ENCODE measurements around the gene FBXL17. TPM values are rescaled to one million over a fixed set of nuclear protein-coding genes. Genes with fewer than 3 reads are reported as not detected.

The FBXL17 gene
- total and polyA plus RNA-seq, 9 of the 15 experiments (the other 6 are each of a cell fraction or from before 2014, with no cell fraction given): 0.32 to 5.4 (median 1.8) TPM

DNA sequence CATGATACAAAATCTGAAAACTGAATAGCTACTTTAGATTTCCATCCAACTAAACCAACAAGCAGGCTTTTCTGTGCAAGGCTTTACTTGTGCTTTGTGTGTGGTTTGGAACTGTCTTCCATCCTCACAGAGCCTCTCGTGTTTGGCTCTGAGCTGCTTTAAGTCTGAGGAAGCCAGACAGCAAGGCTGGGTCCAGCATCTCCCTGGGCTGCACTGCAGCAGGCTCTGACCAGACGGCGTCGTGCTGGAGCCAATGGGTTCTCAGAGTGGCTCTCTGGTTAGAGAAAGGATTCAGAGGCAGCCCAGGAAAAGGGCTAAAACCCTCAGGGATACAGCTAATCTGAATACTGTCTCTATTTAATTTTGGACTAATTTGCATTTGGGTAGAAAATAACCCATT lies 503.2 kb downstream of the FBXL17 start:
- H3K27ac ChIP-seq (ENCODE audit: extremely low read depth, low read depth, low read length): no peak overlapping the region
- WGBS (ENCODE audit: insufficient coverage, low coverage, missing lambda C conversion rate): 0% methylated on average over 4 of the region's 4 CpGs
- intact Hi-C loops (cut with micrococcal nuclease) (no loop called here), in situ Hi-C loops (cut with MboI) (no loop called here)
- no peaks in the 10 kb centered on the region for H4K20me1 ChIP-seq (replicated peaks; ENCODE audit: control insufficient read depth, insufficient read depth, low read length)
- ChIA-PET CTCF (ENCODE audit: low intra/inter-chr PET ratio) (no interaction called here), POLR2A (no interaction called here)
- H3K79me2 ChIP-seq (ENCODE audit: control insufficient read depth, insufficient read depth, low read length): no peaks in the 10 kb centered on the region
- H3K9ac ChIP-seq (ENCODE audit: insufficient read depth in 1 of 2, low read depth in 2 of 2, low read length in 2 of 2): no peak overlapping the region
- no peaks in the 10 kb centered on the region for H3K9me1 ChIP-seq (ENCODE audit: control insufficient read depth, insufficient read depth, low read length)
- BruUV-seq (replicated peaks): no TSS peak
- H3K4me3 ChIP-seq: no peak overlapping the region
- no peaks in the 10 kb centered on the region for H3K36me3 ChIP-seq (ENCODE audit: control insufficient read depth, insufficient read depth, low read length)
- ATAC-seq (no peak), DNase-seq (ENCODE audit: extremely low read depth in 1 of 4, low spot score in 3 of 4) (no peak), FAIRE-seq (no peak)
- H3K4me1 ChIP-seq (replicated peaks in 1 of 2; ENCODE audit: control insufficient read depth in 2 of 2, insufficient read depth in 2 of 2, low read length in 2 of 2): no peaks in the 10 kb centered on the region
- TF ChIP-seq NEUROD1 (IDR thresholded peaks at IDR 0.05; ENCODE audit: borderline replicate concordance, low read depth, low read length, partially characterized antibody): no peak
- no peaks in the 10 kb centered on the region; the same call in 1 of the 2 replicates for H3K9me3 ChIP-seq (replicated peaks; ENCODE audit: control insufficient read depth, insufficient read depth, low read depth, low read length)
- H3K27me3 ChIP-seq (ENCODE audit: control insufficient read depth in 2 of 2, insufficient read depth in 2 of 2, low read length in 2 of 2): no peaks in the 10 kb centered on the region
- no peak overlapping the region for H2AFZ ChIP-seq (ENCODE audit: low read depth, low read length)
- no peak overlapping the region for H3K4me2 ChIP-seq (ENCODE audit: insufficient read depth, low read length)

DNA sequence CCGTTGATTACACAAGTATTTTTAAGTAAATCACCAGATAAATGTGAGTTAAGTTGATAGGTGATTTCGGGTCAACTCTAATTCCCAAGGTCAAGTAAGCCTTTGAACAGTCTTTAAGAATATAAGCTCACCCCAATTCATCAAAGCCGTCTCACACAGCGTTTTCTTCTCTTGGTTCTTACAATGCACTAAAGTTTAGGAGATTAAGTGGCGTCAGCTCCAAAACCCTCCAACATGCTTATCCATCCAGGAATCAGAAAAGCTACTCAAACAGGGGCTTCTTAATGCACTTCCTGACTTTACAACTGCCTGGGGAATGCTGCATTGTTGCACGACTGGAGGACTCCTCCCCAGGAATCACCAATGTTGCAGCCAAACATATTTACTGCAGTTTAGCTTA lies 505.0 kb downstream of the FBXL17 start:
- in situ Hi-C loops (cut with MboI): no loop called here
- 0% methylated on average over 6 of the region's 6 CpGs for WGBS (ENCODE audit: insufficient coverage, low coverage, missing lambda C conversion rate)
- no TSS peak for BruUV-seq (replicated peaks)
- DNase-seq (ENCODE audit: extremely low read depth in 1 of 4, low spot score in 3 of 4) (no peak), ATAC-seq (no peak), FAIRE-seq (no peak)
- Histone ChIP-seq H2AFZ (ENCODE audit: low read depth, low read length) (no peak overlapping the region), H3K27ac (ENCODE audit: extremely low read depth, low read depth, low read length) (no peak overlapping the region), H3K27me3 (ENCODE audit: control insufficient read depth in 2 of 2, insufficient read depth in 2 of 2, low read length in 2 of 2) (no peaks in the 10 kb centered on the region), H3K36me3 (ENCODE audit: control insufficient read depth, insufficient read depth, low read length) (no peaks in the 10 kb centered on the region), H4K20me1 (replicated peaks; ENCODE audit: control insufficient read depth, insufficient read depth, low read length) (no peaks in the 10 kb centered on the region), H3K9ac (ENCODE audit: insufficient read depth in 1 of 2, low read depth in 2 of 2, low read length in 2 of 2) (no peak overlapping the region), H3K9me1 (ENCODE audit: control insufficient read depth, insufficient read depth, low read length) (no peaks in the 10 kb centered on the region), H3K4me1 (replicated peaks in 1 of 2; ENCODE audit: control insufficient read depth in 2 of 2, insufficient read depth in 2 of 2, low read length in 2 of 2) (no peaks in the 10 kb centered on the region), H3K4me3 (no peak overlapping the region), H3K9me3 (replicated peaks; ENCODE audit: control insufficient read depth, insufficient read depth, low read depth, low read length) (no peaks in the 10 kb centered on the region; the same call in 1 of the 2 replicates), H3K79me2 (ENCODE audit: control insufficient read depth, insufficient read depth, low read length) (no peaks in the 10 kb centered on the region), H3K4me2 (ENCODE audit: insufficient read depth, low read length) (no peak overlapping the region)
- POLR2A ChIA-PET: no interaction called here
- CTCF ChIA-PET (ENCODE audit: low intra/inter-chr PET ratio): no interaction called here
- intact Hi-C loops (cut with micrococcal nuclease): no loop called here
- no peak for TF ChIP-seq SRF (CRISPR knock-in tag; IDR thresholded peaks at IDR 0.05)
- TF ChIP-seq GTF2E2 (tag; IDR thresholded peaks at IDR 0.05): no peak
- TF ChIP-seq, protein P1, sequence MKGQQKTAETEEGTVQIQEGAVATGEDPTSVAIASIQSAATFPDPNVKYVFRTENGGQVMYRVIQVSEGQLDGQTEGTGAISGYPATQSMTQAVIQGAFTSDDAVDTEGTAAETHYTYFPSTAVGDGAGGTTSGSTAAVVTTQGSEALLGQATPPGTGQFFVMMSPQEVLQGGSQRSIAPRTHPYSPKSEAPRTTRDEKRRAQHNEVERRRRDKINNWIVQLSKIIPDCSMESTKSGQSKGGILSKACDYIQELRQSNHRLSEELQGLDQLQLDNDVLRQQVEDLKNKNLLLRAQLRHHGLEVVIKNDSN (CRISPR knock-in tag; IDR thresholded peaks at IDR 0.05): no peak
- TF ChIP-seq CHD1 (IDR thresholded peaks at IDR 0.05; ENCODE audit: low read length): no peak
- TF ChIP-seq ZSCAN29 (IDR thresholded peaks at IDR 0.05): no peak
- TF ChIP-seq, protein P2, sequence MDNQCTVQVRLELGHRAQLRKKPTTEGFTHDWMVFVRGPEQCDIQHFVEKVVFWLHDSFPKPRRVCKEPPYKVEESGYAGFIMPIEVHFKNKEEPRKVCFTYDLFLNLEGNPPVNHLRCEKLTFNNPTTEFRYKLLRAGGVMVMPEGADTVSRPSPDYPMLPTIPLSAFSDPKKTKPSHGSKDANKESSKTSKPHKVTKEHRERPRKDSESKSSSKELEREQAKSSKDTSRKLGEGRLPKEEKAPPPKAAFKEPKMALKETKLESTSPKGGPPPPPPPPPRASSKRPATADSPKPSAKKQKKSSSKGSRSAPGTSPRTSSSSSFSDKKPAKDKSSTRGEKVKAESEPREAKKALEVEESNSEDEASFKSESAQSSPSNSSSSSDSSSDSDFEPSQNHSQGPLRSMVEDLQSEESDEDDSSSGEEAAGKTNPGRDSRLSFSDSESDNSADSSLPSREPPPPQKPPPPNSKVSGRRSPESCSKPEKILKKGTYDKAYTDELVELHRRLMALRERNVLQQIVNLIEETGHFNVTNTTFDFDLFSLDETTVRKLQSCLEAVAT (IDR thresholded peaks at IDR 0.05): no peak
- no peak for TF ChIP-seq FOXM1 (IDR thresholded peaks at IDR 0.05; ENCODE audit: low read depth)
- TF ChIP-seq FOXM1 (CRISPR knock-in tag; IDR thresholded peaks at IDR 0.05; ENCODE audit: low read depth): no peak
- no peak for TF ChIP-seq KDM4B (IDR thresholded peaks at IDR 0.05; ENCODE audit: borderline replicate concordance in 2 of 2, low read depth in 1 of 2)
- TF ChIP-seq, protein P3, sequence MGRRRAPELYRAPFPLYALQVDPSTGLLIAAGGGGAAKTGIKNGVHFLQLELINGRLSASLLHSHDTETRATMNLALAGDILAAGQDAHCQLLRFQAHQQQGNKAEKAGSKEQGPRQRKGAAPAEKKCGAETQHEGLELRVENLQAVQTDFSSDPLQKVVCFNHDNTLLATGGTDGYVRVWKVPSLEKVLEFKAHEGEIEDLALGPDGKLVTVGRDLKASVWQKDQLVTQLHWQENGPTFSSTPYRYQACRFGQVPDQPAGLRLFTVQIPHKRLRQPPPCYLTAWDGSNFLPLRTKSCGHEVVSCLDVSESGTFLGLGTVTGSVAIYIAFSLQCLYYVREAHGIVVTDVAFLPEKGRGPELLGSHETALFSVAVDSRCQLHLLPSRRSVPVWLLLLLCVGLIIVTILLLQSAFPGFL (CRISPR knock-in tag; IDR thresholded peaks at IDR 0.05): no peak
- TF ChIP-seq MIER1 (IDR thresholded peaks at IDR 0.05; ENCODE audit: low read depth): no peak
- TF ChIP-seq CBFA2T2 (conservative IDR thresholded peaks at IDR 0.05): no peak
- no peak for TF ChIP-seq L3MBTL2 (IDR thresholded peaks at IDR 0.05)

Data from K562 (cell line).